HG02588 (cell line): ENCODE results near the gene HTR4.
"Not testable (repeated sequence)": the region's sequence is repeated elsewhere in the genome, so short reads cannot be mapped to it uniquely, and the experiment has no call there.

Experiments
- ATAC-seq: cut with Tn5 transposase; IDR thresholded peaks from one replicate; pipeline ENCODE4 v1.9.1; 2021; ENCODE audit warnings: mild to moderate bottlenecking, moderate library complexity; ENCODE audit not compliant: unreplicated experiment

Gene HTR4, protein sequence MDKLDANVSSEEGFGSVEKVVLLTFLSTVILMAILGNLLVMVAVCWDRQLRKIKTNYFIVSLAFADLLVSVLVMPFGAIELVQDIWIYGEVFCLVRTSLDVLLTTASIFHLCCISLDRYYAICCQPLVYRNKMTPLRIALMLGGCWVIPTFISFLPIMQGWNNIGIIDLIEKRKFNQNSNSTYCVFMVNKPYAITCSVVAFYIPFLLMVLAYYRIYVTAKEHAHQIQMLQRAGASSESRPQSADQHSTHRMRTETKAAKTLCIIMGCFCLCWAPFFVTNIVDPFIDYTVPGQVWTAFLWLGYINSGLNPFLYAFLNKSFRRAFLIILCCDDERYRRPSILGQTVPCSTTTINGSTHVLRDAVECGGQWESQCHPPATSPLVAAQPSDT

DNA sequence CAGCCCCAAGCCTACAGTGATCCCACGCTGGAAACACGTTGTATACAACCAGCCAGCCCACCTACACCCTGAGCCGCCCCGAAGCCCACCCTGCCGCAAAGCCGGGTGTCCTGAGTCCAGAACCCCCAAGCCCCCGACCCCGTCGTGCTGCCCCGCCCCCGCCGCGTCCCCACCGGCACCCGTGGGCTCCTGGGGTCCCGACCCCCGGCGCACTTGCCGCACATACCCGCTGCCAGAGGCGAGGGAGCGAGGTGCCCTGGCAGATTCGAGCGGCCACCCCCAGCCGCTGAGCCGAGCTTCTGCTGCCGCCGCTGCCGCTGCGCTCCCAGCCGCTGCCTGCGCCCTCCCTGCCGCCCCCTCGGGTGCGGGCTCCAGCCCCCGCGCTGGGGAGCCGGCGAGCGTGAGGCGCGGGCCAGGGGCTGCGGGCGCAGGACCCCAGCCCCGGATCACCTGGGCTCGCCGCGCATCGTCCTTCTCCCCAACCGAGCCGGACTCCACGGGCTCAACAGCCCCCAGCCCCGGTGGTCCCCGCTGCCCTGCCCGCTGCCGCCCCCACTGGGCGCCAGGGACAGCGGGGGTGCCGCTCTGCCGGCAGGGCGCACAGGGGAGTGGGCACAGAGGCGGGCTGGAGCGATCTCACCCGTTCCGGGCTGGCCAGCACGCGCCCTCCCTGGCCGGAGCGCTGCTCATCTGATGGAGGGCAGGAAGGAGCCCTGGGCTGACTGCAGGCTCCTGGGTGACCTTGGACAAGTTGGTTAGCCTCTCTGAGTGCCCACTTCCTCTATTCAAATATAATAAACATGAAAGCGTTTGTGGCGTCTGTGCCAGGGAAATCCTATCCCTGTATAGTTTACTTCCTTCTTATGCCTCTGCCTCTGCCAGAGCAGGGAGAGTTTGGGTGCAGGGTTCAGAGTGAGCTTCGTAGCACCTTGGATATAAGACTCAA, at the start of gene HTR4:
Gene HTR4 (minus strand): TSS at position 692 of the 946 bp plus-strand sequence. CDS start 17,513 bp downstream, outside the sequence.
- ATAC-seq: no peak

DNA sequence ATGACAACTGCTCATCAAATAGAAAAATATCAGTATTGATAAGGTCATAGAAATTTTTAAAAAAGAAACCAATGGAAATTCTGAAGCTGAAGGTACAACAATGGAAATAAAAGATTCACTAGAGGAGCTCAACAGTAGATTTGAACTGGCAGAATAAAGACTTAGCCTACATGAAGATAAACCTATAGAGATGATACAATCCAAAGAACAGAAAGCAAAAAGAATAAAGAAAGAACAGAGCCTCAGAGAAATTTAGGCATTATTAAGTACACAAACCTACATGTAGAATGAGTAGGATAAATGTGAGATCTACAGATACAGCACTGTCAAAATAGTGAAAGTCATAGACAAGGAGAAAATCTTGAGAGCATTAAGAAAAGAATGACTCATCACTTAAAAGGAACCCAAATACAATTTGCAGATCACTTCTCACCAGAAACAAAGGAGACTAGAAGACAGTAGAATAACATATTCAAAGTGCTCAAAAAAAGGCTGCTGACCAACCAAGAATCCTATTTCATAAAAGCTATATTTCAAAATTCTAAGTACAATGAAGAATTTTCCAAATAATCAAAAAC, 47.8 kb upstream of the HTR4 start:
- ATAC-seq: no peak

DNA sequence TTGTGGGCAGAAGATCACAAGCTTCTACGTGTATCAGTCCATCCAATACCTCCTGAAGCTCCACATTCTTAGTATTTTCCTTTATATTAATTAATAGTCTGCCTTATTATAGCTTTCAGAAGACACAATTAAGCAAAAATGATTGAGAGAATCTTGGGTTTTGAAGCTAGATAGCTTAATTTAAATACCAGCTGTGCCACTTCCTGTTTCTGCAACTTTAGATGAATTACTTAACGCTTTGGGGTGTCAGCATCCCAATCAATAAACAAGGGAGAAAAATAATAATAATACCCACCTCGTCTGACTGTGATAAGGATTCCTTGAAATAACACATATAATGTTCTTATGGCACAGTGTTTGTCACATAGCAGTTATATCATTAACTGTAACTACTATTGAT, 44.7 kb upstream of the HTR4 start:
- no peak for ATAC-seq

GRCh38 chr5:148697809-148698196, 43.5 kb upstream of the HTR4 start:
- ATAC-seq: no peak

- ATAC-seq: no peak
Observed at GRCh38 chr5:148697180-148697808, 43.0 kb upstream of the HTR4 start.

- no peak for ATAC-seq
Observed at GRCh38 chr5:148696187-148697036, 42.1 kb upstream of the HTR4 start.

DNA sequence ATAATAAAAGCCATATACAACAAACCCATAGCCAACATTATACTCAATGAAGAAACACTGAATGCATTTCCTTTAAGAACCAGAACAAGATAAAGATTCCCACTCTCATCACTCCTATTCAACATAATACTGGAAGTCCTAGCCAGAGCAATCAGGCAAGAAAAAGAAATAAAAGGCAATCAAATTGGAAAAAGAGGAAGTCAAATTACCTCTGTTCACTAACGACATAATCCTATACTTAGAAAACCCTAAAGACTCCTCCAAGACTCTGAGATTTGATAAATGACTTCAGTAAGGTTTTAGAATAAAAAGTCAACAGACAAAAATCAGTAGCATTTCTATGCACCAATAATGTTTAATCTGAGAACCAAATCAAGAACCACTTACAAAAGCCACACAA, 36.6 kb upstream of the HTR4 start:
- no peak for ATAC-seq

GRCh38 chr5:148688787-148689186, 34.5 kb upstream of the HTR4 start:
- ATAC-seq: no peak

- ATAC-seq: no peak
Observed at GRCh38 chr5:148687871-148688270, 33.5 kb upstream of the HTR4 start.

DNA sequence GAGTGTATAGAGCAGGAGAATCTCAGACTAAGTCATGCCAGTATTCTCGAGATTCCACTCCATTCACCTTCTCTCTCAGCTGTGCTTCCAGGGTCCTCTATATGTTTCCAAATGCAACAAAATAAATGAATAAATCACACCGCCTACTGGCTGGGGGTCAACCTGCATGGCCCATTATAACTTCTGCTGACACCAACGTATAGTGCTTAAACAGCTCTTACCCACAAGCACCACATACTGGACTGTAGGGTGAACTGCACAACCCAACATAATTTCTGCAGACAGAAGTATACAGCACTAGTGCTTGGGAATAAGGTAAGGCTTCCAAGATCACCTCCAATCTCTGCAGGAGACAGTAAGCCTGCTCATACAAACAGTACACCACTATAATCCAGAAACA, 33.1 kb upstream of the HTR4 start:
- peak; percentile 79 for ATAC-seq

DNA sequence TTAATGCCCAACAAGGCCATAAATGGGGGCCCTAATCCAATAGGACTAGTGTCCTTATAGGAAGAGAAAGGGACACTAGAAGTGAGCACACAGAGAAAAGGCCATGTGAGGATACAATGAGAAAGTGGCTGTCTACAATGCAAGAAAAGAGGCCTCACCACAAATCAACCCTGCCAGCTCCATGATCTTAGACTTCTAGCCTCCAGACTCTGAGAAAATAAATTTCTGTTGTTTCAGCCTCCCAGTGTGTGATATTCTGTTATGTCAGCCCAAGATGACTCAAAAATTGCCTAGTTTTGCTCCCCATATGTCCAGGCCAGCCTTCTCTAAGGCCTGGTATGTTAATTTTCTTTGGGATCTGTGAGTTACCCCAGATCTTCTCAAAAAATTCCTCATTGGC, 32.3 kb upstream of the HTR4 start:
- ATAC-seq: no peak

DNA sequence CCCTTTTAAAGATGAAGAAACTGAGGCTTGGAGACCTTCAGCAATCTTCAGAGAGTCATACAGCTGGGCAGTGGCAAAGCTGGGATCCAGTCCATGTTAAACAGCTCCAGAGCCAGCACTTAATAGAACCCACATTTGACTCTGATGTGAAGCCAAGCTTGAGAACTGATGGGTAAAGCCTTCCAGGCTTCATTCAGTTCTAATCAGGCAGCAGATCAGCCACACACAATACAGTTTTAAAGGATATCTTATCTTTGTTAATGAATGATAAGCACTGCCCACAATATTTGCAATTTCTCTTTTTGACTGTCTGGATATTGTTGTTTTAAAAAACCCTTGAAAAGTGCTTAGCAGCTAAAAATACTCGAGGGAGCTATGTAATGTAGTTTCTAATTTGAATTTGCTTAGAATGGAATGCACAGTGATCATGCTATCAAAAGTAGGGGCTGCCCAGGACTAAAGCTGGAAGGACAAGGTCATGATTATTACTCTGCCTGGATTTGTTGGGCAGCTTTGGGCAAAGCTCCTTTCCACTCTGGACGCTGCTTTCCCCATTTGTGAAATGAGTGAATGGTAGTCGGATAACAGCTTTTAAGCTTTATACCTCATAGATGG, 31.3 kb upstream of the HTR4 start:
- ATAC-seq: no peak

- no peak for ATAC-seq
Observed at GRCh38 chr5:148684528-148684927, 30.2 kb upstream of the HTR4 start.

DNA sequence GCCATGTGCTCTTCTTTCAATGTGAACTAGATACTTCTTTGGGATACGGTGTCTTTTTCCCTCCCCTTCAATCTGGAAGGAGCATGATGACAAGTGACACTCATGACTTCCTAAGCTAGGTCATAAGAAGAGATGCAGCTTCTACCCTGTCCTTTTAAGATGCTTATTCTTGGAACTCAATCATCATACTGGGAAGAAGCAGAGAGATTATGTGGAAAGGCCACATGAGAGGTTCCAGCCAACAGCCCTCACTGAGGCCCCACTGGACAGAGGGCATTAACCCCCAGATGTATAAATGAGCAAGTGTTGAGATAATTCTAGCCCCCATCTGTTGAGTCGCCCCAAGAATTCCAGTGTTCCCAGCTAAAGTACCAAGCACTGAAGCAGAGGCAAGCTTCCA, 29.3 kb upstream of the HTR4 start:
- no peak for ATAC-seq

GRCh38 chr5:148682058-148683026, 28.0 kb upstream of the HTR4 start:
- ATAC-seq: no peak

DNA sequence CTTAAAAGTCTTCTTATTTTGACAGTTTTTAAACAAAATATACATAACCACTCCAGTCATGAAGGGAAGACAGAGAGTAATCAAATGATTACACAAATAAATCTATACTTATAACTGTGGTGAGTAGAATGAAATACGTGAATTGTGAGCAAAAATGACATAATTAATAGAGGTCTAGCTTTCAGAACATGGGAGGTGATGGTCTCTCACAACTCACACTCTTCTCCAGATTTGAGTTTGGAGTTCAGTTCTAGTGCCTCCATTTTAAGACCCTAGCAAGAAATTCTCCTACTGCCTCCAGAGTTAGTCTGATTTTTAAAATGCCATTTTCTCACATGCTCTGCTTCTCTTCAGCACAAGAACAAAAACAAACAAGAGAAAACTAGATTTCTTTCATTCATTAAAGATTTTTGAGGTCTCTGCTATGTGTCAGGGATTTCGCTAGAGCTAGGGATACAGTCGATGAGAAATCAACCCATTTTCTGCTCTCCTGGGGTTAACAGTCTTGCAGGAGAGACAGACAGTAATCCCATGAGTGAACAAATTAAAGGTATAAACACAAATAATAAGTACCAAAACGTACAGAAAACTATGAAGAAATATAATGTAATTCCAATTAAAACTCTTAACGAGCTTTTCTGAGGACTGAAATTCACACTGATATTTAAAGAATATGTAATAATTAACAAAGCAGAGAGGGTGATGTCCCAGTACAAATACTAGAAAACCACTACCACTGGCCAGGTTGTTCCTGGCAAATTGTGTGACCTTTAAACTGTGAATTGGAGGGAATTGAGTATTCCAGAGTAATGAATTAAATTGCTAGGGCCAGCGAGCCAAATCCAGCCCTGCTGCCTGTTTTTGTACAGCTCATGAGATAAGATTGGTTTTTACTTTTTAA, 27.1 kb upstream of the HTR4 start:
- no peak for ATAC-seq

DNA sequence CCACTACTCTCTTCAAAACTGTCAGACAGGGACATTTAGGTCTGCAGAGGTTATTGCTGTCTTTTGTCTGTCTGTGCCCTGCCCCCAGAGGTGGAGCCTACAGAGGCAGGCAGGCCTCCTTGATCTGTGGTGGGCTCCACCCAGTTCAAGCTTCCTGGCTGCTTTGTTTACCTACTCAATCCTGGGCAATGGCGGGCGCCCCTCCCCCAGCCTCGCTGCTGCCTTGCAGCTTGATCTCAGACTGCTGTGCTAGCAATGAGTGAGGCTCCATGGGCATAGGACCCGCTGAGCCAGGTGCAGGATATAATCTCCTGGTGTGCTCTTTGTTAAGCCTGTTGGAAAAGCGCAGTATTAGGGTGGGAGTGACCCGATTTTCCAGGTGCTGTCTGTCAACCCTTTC, 19.4 kb upstream of the HTR4 start:
- ATAC-seq: not testable (repeated sequence)

- ATAC-seq: no peak
Observed at GRCh38 chr5:148666353-148666752, 12.0 kb upstream of the HTR4 start.
